Subcutaneous adipose tissue (tissue), 4 donors: ENCODE data around the gene COA8. TPM values are rescaled to one million over a fixed set of nuclear protein-coding genes. Genes with fewer than 3 reads are reported as not detected.

ENCODE experiments used
- CTCF ChIP-seq: fragments of 450-650 bp; IDR thresholded peaks from one replicate; pipeline ENCODE4 v1.5.1; 2016; ENCODE audit warnings: low read depth, mild to moderate bottlenecking, control low read depth, antibody characterized with exemption, moderate library complexity
- small RNA-seq: library from RNA; depleted of rRNA; stranded (forward); fragments of <200 nt; gene quantifications from one replicate; pipeline ENCODE3, GENCODE V24; 2016
- total RNA-seq, 4 donors: library from RNA; depleted of rRNA; stranded (reverse); fragments of >200 nt; gene quantifications; one replicate each; pipeline ENCODE4 v1.1.0, GENCODE V29; 2016

COA8 gene
- total RNA-seq, 4 donors from 2014 or later = 35.1 to 59.9 (median 49.2) TPM

GRCh38 chr14:103628684-103629502 lies 66.1 kb downstream of the COA8 start, which contains the start of gene KLC1:
TSS of gene KLC1 (plus strand) at chr14:103629211. CDS start at chr14:103654565, 25,354 bp downstream.
- TF ChIP-seq CTCF = no peak

- no peak for TF ChIP-seq CTCF
Observed at GRCh38 chr14:103629503-103630121, 66.9 kb downstream of the COA8 start.

- TF ChIP-seq CTCF = no peak
Observed at GRCh38 chr14:103630364-103631108, 67.8 kb downstream of the COA8 start.

- no peak for TF ChIP-seq CTCF
Observed at GRCh38 chr14:103633391-103633790, 70.6 kb downstream of the COA8 start.

GRCh38 chr14:103634156-103634555 lies 71.4 kb downstream of the COA8 start:
- TF ChIP-seq CTCF = no peak

- no peak for TF ChIP-seq CTCF
Observed at GRCh38 chr14:103638594-103638993, 75.8 kb downstream of the COA8 start.

Small RNAs within 50 kb of the gene (small RNA-seq; reads per million reads assigned to genes)
- gene RNU4-68P (not detected), gene RNU7-160P (not detected)

Other genes starting within 250 kb of the COA8 start
- 100 to 1,000 TPM; 124 to 353 (median 137) TPM for gene EIF5, start 228.7 kb upstream of the COA8 start, total RNA-seq
- 100 to 1,000 TPM in 1 of 4 donors, 10 to 100 TPM in 3; 61.7 to 115 (median 76.2) TPM for gene MARK3, start 177.5 kb upstream of the COA8 start, total RNA-seq
- 100 to 1,000 TPM in 2 of 4 donors, 10 to 100 TPM in 2; 53.8 to 512 (median 182) TPM for gene CKB, start 40.1 kb upstream of the COA8 start, total RNA-seq
- gene TRMT61A, start 33.8 kb upstream of the COA8 start, total RNA-seq = 10 to 100 TPM in 2 of 4 donors, 1 to 10 TPM in 2; 3.1 to 13.9 (median 9.9) TPM
- 10 to 100 TPM; 35.7 to 53.8 (median 46.9) TPM for gene BAG5, start 303 bp upstream of the COA8 start, total RNA-seq
- gene KLC1, start 66.3 kb downstream of the COA8 start, total RNA-seq = 100 to 1,000 TPM; 186 to 347 (median 291) TPM
- 1 to 10 TPM; 2.4 to 6.0 (median 4.4) TPM for gene XRCC3, start 152.5 kb downstream of the COA8 start, total RNA-seq
- 100 to 1,000 TPM in 3 of 4 donors, 10 to 100 TPM in 1; 78.7 to 175 (median 139) TPM for gene ZFYVE21, start 152.8 kb downstream of the COA8 start, total RNA-seq